KOPT-K1 (cell line): ENCODE data around the gene LRR1.
"Not testable (repeated sequence)": the region's sequence is repeated elsewhere in the genome, so short reads cannot be mapped to it uniquely, and the experiment has no call there.

Experiments
- H3K27ac ChIP-seq: fragments of 200-600 bp; sonication (generic); 2 replicates; pipeline ENCODE4 v1.5.1; 2016; ENCODE audit warnings: antibody characterized with exemption, mild to moderate bottlenecking, low read depth, low read length; ENCODE audit not compliant: poor library complexity, severe bottlenecking
- H3K36me3 ChIP-seq: fragments of 200-600 bp; sonication (generic); 2 replicates; pipeline ENCODE4 v1.5.1; 2017; ENCODE audit warnings: antibody characterized with exemption, mild to moderate bottlenecking, low read length, moderate library complexity; ENCODE audit not compliant: insufficient read depth
- H3K9me3 ChIP-seq: fragments of 200-600 bp; sonication (generic); 2 replicates; pipeline ENCODE4 v1.5.1; 2017; ENCODE audit warnings: antibody characterized with exemption, low read length, mild to moderate bottlenecking; ENCODE audit not compliant: insufficient read depth, poor library complexity, severe bottlenecking

The LRR1 gene

DNA sequence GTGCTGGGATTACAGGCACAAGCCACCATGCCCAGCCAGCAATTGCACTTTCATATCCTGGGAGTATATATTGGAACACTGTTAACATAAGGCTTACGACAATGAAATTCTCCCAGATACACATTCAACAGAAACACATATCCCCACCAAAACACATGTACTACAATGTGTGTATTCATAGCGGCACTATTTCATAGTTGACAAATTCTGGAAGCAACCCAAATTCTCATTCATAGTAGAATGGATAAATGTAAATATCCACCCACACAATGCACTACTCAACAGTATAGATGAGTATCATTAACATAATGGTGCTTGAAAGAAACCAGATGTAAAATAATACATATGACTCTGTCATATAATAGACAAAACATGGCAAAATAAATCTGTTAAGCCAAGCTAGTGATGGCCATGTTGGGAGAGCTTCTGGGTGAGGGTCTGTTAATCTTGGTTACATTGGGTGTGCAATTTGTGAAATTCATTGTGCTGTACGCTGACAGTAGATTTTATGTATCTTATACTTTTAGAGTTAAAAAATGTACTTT is 38.9 kb downstream of the LRR1 start:
- Histone ChIP-seq H3K36me3 (peaks cover 57% of the 10 kb centered on the region), H3K27ac (no peak overlapping the region), H3K9me3 (no peaks in the 10 kb centered on the region)

DNA sequence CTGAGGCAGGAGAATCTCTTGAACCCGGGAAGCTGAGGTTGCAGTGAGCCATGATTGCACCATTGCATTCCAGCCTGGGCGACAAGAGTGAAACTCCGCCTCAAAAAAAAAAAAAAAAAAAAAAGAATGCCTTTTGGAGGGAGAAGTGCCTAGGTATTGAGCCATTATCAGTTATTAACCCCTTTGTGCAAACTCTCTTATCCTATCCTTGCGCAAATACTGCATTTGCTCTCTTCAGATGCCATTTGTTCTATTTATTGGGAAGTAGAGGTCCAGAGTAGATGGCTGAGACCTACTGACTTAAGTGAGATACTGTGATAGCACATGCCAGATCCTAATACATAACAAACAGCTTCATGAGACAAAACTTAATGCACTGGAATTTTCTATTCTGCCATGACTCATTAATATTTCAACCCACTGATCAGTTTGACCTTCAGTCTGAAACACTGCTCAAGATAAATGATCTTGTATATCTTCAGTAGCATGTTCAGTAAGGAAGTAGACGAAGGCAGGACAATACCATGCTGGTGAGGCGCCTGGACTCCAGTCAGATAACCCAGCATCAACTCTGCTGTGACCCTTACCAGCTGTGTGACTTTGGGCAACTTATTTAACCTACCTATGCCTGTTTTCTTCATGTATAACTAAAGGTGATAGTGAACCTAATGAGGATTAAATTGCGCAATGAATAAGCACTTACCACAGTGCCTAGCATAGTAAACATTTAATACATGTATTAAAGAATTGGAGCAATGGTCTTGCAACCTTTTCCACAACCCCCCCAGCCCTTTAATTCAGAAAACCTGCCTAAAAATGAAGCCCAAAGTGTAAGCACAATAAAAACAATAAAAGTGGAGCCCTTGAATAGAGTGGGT is 42.0 kb downstream of the LRR1 start:
- no peaks in the 10 kb centered on the region for H3K9me3 ChIP-seq
- H3K27ac ChIP-seq, result no peak overlapping the region
- peaks cover 79% of the 10 kb centered on the region for H3K36me3 ChIP-seq

DNA sequence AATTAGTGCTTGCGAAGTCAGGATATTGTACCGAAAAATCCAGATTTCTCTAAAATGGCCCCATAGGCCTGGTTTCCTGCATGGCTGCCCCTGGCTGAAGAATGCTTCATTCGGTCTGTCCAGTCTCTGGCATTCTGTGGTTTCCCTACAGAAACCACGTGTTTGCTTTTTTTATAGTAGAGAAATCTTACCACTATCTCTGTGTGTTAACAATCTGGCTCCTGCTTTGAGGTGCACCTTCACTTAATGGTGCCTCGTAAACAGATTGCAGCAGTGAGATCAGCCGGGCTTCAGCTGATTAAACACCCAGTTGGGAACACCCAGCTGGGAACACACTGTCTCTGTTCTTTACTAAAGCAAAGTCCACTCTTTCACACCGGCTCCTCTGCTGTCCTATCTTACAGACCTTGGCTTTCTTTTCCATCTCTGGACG is 43.0 kb downstream of the LRR1 start:
- H3K27ac ChIP-seq, result no peak overlapping the region
- peaks cover 85% of the 10 kb centered on the region for H3K36me3 ChIP-seq
- H3K9me3 ChIP-seq, result no peaks in the 10 kb centered on the region

GRCh38 chr14:49642163-49642562 is 43.4 kb downstream of the LRR1 start:
- H3K9me3 ChIP-seq, result no peaks in the 10 kb centered on the region
- H3K27ac ChIP-seq, result no peak overlapping the region
- H3K36me3 ChIP-seq, result peaks cover 86% of the 10 kb centered on the region

DNA sequence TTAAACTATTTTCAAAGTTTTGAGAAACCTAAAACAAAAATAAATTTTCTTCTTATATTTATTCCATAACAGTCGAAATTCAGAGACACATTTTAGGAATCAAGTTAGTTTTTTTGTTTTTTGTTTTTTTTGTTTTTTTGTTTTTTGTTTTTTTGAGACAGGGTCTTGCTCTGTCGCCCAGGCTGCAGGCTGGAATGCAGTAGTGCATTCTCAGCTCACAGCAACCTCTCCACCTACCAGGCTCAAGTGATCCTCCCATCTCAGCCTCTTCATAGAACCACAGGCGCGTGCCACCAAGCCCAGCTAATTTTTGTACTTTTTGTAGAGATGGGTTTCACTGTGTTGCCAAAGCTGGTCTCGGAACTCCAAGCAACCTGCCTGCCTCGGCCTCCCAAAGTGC is 54.8 kb downstream of the LRR1 start:
- H3K36me3 ChIP-seq, result peaks cover 75% of the 10 kb centered on the region

DNA sequence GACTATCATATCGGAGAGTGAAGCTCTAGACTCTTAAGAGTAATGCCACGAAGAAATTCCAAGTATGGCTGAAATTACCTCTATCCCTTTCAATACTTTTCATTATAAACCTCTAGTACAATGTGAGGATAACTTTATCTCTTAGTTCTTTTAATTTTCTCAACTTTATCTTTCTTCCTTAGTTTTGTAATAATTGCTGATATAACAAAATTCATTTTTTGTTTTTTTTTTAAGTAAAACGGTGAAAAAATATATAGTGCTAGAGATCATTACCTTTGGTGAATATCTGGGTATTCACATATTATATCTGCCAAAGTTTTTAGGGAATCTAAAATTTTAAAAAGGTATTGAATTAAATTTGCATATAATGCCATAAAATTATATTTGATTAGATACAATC is 55.8 kb downstream of the LRR1 start:
- Histone ChIP-seq H3K27ac (no peak overlapping the region), H3K36me3 (peaks cover 74% of the 10 kb centered on the region), H3K9me3 (no peaks in the 10 kb centered on the region)

More for the DNA sequence above, 54.8 kb downstream of the LRR1 start:
- Histone ChIP-seq H3K9me3 (no peaks in the 10 kb centered on the region), H3K27ac (no peak overlapping the region)

DNA sequence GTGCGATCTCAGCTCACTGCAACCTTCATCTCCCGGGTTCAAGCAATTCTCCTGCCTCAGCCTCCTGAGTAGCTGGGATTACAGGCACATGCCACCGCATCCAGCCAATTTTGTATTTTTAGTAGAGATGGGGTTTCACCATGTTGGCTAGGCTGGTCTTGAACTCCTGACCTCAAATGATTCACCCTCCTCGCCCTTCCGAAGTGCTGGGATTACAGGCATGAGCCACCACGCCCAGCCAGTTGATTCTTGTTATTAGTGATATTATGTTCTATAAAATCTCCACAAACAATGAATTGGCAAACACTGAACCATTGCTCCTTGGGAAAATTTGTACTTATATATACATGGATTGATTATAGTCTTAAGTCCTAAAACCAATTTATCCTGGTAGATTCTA is 58.8 kb downstream of the LRR1 start:
- not testable (repeated sequence) for H3K27ac ChIP-seq, H3K9me3 ChIP-seq
- peaks cover 77% of the 10 kb centered on the region for H3K36me3 ChIP-seq

- Histone ChIP-seq H3K36me3 (peaks cover 74% of the 10 kb centered on the region), H3K9me3 (no peaks in the 10 kb centered on the region), H3K27ac (no peak overlapping the region)
These were observed 61.1 kb downstream of the LRR1 start for GRCh38 chr14:49659526-49660455.
